Loucy (cell line): Measurements from ENCODE around the gene DNAH1.

Experiments used
- H2AFZ ChIP-seq: fragments of 200-600 bp; sonication (generic); 2 replicates; pipeline ENCODE4 v1.6.0; 2016; ENCODE audit warnings: antibody characterized with exemption, mild to moderate bottlenecking, low read length, moderate library complexity
- H3F3A ChIP-seq: fragments of 200-600 bp; 2 replicates; pipeline ENCODE4 v1.6.0; 2016; ENCODE audit warnings: antibody characterized with exemption, low read depth, mild to moderate bottlenecking
- H3K27me3 ChIP-seq: fragments of 200-600 bp; sonication (generic); 2 replicates; pipeline ENCODE4 v1.6.1; 2014; ENCODE audit warnings: low read length, mild to moderate bottlenecking; ENCODE audit not compliant: insufficient read depth, poor library complexity, severe bottlenecking
- H3K36me3 ChIP-seq: fragments of 200-600 bp; sonication (generic); 2 replicates; pipeline ENCODE4 v1.6.1; 2016; ENCODE audit warnings: low read length; ENCODE audit not compliant: insufficient read depth
- H3K4me1 ChIP-seq: fragments of 200-600 bp; sonication (generic); 2 replicates; pipeline ENCODE4 v1.5.1; 2014; ENCODE audit warnings: low read length, mild to moderate bottlenecking; ENCODE audit not compliant: insufficient read depth, poor library complexity, severe bottlenecking
- H3K4me2 ChIP-seq: fragments of 200-600 bp; sonication (generic); 2 replicates; pipeline ENCODE4 v1.6.0; 2014; ENCODE audit warnings: antibody characterized with exemption, low read length, low read depth, mild to moderate bottlenecking; ENCODE audit not compliant: poor library complexity, severe bottlenecking
- H3K4me3 ChIP-seq: fragments of 200-600 bp; sonication (generic); 2 replicates; pipeline ENCODE4 v1.5.1; 2014; ENCODE audit warnings: low read length, mild to moderate bottlenecking, mixed read lengths; ENCODE audit not compliant: poor library complexity, severe bottlenecking
- H3K79me2 ChIP-seq: fragments of 200-600 bp; sonication (generic); 2 replicates; pipeline ENCODE4 v1.6.1; 2014; ENCODE audit warnings: low read length; ENCODE audit not compliant: insufficient read depth
- H3K9ac ChIP-seq: fragments of 200-600 bp; sonication (generic); 2 replicates; pipeline ENCODE4 v1.6.0; 2014; ENCODE audit warnings: mild to moderate bottlenecking, low read depth, low read length, moderate library complexity; ENCODE audit not compliant: poor library complexity, severe bottlenecking
- H3K9me2 ChIP-seq: fragments of 200-600 bp; sonication (generic); replicated peaks from 2 replicates; pipeline ENCODE4 v1.6.1; 2016; ENCODE audit warnings: low read depth, low read length, mixed read lengths
- H3K9me3 ChIP-seq: fragments of 200-600 bp; sonication (generic); 2 replicates; pipeline ENCODE4 v1.6.1; 2014; ENCODE audit warnings: mild to moderate bottlenecking, antibody characterized with exemption, low read length, low read depth; ENCODE audit not compliant: insufficient read depth
- H4K20me1 ChIP-seq: fragments of 200-600 bp; sonication (generic); 2 replicates; pipeline ENCODE4 v1.6.0; 2014; ENCODE audit warnings: antibody characterized with exemption, low read length, mild to moderate bottlenecking; ENCODE audit not compliant: insufficient read depth, poor library complexity, severe bottlenecking
- EZH2phosphoT487 ChIP-seq: fragments of 200-600 bp; IDR thresholded peaks from 2 replicates; pipeline ENCODE4 v1.6.1; 2018; ENCODE audit warnings: antibody characterized with exemption, mild to moderate bottlenecking, moderate library complexity, borderline replicate concordance
- TF ChIP-seq, protein P1 (sequence below): fragments of 200-600 bp; sonication (generic); conservative IDR thresholded peaks from 2 replicates; pipeline ENCODE4 v1.5.1; 2014; ENCODE audit warnings: mild to moderate bottlenecking, antibody characterized with exemption, low read length

DNAH1 gene

GRCh38 chr3:52437326-52438103 lies 121.4 kb downstream of the DNAH1 start:
- no peaks in the 10 kb centered on the region for H3K4me1 ChIP-seq
- H4K20me1 ChIP-seq = no peaks in the 10 kb centered on the region
- no peak overlapping the region for H3K4me3 ChIP-seq

DNA sequence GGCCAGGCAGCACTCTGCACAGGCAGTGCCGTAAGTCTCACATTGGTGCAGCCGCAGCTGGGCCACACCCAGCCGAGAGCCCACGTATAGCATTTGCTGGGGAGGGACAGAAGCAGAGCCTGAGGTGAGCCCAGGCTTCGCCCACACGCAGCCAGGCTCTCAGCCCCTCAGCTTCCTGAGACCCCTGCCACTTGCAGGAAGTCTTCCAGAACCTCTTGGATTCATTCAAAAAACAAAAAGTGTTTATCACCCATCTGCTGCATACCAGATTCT lies 121.9 kb downstream of the DNAH1 start:
- Histone ChIP-seq H3K4me2 (no peak overlapping the region), H3K79me2 (no peaks in the 10 kb centered on the region), H3K36me3 (no peaks in the 10 kb centered on the region), H3F3A (no peaks in the 10 kb centered on the region), H3K9ac (no peak overlapping the region), H3K4me1 (no peaks in the 10 kb centered on the region), H3K9me3 (no peaks in the 10 kb centered on the region), H2AFZ (no peak overlapping the region), H3K9me2 (no peaks in the 10 kb centered on the region), H3K4me3 (no peak overlapping the region), H4K20me1 (no peaks in the 10 kb centered on the region), H3K27me3 (no peaks in the 10 kb centered on the region)
- no peak for TF ChIP-seq EZH2phosphoT487
- TF ChIP-seq, protein P1, sequence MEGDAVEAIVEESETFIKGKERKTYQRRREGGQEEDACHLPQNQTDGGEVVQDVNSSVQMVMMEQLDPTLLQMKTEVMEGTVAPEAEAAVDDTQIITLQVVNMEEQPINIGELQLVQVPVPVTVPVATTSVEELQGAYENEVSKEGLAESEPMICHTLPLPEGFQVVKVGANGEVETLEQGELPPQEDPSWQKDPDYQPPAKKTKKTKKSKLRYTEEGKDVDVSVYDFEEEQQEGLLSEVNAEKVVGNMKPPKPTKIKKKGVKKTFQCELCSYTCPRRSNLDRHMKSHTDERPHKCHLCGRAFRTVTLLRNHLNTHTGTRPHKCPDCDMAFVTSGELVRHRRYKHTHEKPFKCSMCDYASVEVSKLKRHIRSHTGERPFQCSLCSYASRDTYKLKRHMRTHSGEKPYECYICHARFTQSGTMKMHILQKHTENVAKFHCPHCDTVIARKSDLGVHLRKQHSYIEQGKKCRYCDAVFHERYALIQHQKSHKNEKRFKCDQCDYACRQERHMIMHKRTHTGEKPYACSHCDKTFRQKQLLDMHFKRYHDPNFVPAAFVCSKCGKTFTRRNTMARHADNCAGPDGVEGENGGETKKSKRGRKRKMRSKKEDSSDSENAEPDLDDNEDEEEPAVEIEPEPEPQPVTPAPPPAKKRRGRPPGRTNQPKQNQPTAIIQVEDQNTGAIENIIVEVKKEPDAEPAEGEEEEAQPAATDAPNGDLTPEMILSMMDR = no peak

More at GRCh38 chr3:52437326-52438103, 121.4 kb downstream of the DNAH1 start:
- no peaks in the 10 kb centered on the region for H3K79me2 ChIP-seq
- no peak overlapping the region for H3K9ac ChIP-seq
- H3F3A ChIP-seq = no peaks in the 10 kb centered on the region
- H3K9me3 ChIP-seq = no peaks in the 10 kb centered on the region
- no peaks in the 10 kb centered on the region for H3K36me3 ChIP-seq
- no peaks in the 10 kb centered on the region for H3K9me2 ChIP-seq
- H2AFZ ChIP-seq = no peak overlapping the region
- no peaks in the 10 kb centered on the region for H3K27me3 ChIP-seq
- no peak overlapping the region for H3K4me2 ChIP-seq
- TF ChIP-seq, protein P1 = no peak
- no peak for TF ChIP-seq EZH2phosphoT487

DNA sequence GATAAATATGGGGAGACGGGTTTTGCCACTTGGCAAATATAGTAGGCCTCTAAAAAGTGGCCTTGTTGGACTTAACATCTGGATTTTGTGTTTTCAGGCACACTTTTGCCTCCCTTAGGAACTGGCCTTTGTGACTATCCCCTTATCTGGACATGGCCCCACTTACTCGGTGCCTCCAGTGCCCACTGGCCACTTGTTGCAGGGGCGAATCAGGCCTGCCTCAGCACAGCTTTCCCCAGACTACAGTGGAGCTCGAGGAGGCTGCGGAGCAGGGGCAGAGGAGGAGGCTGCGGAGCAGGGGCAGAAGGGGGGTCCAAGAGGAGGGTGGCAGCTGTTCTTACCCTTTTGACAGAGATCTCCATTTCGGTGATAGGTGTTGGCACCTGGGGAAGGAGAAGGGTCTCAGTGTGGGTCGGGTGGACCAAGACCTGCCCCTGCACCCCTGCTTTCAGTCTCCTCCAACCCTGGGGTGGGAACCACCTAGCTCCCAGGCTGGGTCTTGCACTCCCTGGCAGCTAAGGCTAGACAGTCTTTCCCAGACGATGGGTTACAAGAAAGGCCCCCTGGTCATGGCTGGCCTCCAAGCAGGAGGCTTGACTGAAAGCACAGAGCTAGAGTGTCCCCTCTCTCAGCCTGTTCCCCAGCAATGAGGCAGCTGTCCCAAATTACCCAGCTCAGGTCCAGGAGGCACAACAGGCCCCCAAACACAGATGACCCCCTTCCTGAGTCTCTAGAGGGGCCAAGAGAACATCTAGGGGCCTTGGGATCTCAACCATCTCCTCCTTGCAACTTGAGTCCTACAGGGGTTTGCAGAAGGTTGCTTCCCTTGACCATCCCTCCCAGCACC lies 122.7 kb downstream of the DNAH1 start:
- Histone ChIP-seq H3K36me3 (no peaks in the 10 kb centered on the region), H3K27me3 (no peaks in the 10 kb centered on the region), H3K4me1 (no peaks in the 10 kb centered on the region), H4K20me1 (no peaks in the 10 kb centered on the region), H2AFZ (no peak overlapping the region), H3K4me3 (no peak overlapping the region), H3K4me2 (no peak overlapping the region), H3K9me3 (no peaks in the 10 kb centered on the region), H3K79me2 (no peaks in the 10 kb centered on the region), H3K9ac (no peak overlapping the region), H3K9me2 (no peaks in the 10 kb centered on the region), H3F3A (no peaks in the 10 kb centered on the region)
- TF ChIP-seq EZH2phosphoT487 = no peak
- TF ChIP-seq, protein P1 = no peak
